CD4-positive, alpha-beta T cell treated with Interleukin-2 at 100 ng/mL for 4 hours (primary cell): ENCODE measurements around the gene PLXNB3.
"Not testable (repeated sequence)": the region's sequence is repeated elsewhere in the genome, so short reads cannot be mapped to it uniquely, and the experiment has no call there.

Experiments
- DNase-seq: peaks from one replicate; pipeline ENCODE4 v3.0.0-alpha.2; 2020; ENCODE audit warnings: low spot score

Gene PLXNB3

DNA sequence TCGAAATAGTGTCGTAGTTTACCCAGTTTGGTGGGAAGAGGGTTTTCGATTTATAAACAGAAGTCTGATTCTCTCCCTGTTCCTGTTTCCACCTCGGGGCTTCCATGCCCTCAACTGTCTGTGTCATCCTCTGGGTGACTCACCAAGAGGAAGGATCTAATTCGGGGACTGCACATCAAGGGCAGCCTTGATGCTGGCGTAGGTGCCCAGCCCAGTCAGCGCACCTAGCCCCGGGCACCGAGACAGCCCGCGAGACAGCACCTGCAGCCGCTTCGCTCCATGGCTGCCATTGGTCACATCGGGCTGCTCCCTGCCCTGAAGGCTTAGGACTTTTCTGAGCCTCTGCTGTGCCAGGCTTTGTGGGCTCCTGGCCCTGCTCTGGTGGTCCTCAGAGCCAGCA is 31.6 kb upstream of the PLXNB3 start:
- no peak for DNase-seq

DNA sequence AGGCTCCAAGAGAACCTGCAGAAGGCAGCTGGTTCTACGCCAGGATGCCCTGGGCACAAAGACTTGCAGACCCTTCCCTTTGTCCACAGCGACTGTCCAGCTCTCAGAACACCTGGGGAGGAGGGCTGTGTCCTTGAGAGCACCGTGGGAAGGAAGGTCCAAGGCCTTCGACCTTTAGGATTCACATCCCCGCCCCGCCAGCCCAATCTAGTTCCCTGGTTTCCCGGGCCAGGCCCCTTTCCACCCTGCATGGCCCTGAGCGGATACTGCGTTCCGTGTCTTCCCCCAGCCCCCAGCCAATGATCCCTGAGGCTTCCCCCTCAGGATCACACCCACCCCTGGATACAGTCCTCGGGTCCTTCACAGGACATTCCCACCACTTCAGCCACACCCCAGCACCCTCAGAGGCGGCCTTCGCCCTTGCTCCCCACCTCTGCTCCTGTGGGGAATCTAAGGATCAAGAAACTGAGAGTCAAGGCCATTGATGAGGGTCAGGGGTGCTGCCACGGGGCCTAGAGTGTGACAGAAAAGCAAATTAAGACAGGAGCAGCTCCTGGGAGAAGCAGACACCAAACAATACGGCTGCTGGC is 30.3 kb upstream of the PLXNB3 start:
- DNase-seq = no peak

DNA sequence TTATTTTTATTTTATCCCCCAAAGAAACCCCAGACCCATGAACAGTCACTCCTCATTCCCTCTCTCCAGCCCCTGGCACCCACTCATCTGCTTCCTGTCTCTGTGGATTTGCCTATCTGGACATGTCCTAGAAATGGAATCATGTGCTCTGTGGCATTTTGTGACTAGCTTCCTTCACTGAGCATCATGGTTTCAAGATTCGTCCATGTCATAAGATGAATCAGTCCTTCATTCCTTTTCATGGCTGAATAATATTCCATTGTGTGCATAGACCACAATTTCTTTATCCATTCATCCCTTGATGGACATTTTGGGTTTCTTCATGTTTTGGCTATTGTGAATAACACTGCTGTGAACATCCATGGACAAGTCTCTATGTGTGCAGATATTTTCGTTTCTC is 29.2 kb upstream of the PLXNB3 start:
- no peak for DNase-seq

DNA sequence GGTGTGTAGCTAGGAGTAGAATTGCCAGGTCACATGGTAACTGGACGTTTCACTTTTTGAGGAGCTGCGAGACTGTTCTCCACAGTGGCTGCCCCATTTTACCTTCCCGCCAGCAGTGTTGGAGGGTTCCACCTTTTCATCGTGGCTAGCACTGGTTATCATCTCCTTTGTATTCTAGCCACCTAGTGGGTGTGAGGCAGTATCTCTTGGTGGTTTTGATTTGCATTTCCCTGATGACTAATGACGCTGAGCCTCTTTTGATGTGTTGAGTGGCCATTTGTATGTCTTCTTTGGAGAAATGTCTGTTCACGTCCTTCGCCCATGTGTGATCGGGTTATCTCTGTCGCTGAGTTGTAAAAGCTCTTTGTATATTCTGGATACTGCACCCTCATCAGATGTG is 28.8 kb upstream of the PLXNB3 start:
- peak; percentile 47 for DNase-seq

DNA sequence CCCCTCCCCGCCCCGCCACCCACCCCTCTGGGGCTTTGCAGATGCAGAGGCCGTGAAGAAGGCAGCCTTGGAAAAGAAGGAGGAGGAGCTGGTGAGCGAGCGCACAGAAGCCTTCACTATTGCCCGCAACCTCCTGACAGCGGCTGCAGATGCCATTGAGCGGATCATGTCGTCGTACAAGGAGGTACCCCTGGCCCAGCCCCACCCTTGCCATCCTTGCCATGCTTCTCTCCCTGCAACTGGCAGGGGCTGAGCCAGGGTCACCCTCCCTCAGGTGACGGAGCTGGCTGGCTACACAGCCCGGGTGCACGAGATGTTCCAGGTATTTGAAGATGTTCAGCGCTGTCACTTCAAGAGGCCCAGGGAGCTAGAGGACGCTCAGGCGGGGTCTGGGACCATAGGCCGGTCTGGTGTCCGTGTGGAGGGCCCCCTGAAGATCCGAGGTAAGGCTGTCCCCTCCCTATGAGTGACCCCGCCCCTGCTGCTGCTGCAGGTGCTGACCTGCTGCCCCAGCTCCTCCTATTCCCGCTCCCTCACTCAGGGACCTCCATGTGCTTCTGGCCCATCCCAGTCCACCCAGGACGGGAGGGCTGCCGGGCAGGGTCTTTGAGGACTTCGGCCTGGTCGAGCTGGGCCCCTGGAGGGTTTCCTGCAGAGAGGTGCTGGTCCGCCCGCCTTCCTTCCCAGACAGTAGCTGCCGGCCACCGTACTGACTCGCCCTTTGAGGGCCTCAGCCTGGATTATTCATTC is 27.8 kb upstream of the PLXNB3 start:
- DNase-seq = no peak

DNA sequence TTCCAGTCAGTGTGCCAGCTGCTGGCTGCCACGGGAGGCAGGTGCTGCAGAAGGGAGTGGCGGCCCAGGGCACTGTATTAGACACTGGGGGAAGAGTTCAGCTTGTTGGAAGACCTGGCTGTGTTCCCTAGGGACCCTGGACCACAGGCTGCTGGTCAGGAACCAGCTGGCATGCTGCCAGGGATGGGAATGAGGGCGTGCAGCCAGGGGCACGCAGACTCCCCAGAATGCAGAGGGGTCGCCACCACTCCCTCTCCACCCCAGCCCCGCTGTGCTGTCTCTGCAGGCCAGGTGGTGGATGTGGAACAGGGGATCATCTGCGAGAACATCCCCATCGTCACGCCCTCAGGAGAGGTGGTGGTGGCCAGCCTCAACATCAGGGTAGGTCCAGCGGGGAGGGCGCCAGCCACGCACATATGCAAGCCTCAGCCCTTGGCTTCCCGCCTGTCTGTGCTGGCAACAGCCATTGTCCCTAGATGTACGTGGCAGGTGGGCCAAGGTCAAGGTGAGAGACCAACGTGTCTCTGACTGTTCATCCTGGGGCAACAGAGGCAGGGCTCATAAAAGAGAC is 27.1 kb upstream of the PLXNB3 start:
- DNase-seq = no peak

DNA sequence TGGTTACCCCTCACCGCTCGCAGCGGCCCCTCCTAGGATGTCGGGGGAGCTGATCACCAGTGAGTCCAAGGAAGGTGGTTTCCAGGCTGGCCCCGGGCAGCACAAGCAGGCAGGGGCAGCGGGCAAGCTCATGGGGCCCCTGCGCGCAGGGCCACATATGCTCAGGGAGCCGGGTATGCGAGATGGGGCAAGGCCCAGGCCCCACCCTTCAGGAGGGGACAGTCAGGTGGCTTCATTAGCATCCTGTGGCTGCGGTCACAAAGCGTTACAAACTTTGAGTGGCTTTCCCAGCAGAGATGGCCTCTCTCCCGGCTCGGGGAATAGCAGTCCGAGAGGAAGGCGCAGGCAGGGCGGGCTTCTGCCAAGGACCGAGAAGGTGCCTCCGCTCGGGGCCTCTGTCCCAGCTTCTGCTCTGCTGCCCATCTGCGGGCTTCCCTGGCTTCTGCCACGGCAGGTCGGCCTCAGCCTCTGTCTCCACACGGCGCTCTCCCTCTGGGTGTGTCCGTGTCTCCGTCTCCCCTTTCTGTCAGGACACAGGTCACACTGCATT is 25.9 kb upstream of the PLXNB3 start:
- DNase-seq = no peak

DNA sequence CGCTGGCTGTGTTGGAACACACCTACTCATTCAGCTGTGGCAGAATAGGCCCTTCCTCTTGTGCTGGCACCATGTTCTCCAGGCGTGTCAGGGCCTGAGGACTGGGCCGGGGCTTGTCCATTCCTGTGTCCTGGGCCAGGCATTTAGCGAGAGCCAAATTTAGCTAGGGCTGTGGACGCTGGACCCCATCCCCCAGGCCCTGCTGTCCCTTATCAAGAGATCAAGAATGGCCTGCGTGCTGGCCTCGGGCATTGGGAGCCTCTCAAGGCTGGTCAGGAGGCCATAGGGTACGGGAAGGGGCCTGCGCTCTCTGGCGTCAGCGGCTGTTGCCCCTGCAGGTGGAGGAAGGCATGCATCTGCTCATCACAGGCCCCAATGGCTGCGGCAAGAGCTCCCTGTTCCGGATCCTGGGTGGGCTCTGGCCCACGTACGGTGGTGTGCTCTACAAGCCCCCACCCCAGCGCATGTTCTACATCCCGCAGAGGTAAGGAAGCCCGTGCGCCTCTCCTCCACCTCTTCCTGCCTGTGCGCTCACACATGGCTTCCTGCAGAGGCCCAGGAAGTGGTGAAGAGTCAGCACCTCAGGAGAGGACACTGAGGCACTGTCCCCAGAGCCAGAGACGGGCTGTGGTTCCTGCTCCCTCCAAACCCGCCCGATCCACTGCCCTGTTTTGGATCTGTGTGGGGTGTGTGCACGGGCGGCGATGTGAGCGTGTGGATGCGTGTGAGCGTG is 24.1 kb upstream of the PLXNB3 start:
- no peak for DNase-seq

DNA sequence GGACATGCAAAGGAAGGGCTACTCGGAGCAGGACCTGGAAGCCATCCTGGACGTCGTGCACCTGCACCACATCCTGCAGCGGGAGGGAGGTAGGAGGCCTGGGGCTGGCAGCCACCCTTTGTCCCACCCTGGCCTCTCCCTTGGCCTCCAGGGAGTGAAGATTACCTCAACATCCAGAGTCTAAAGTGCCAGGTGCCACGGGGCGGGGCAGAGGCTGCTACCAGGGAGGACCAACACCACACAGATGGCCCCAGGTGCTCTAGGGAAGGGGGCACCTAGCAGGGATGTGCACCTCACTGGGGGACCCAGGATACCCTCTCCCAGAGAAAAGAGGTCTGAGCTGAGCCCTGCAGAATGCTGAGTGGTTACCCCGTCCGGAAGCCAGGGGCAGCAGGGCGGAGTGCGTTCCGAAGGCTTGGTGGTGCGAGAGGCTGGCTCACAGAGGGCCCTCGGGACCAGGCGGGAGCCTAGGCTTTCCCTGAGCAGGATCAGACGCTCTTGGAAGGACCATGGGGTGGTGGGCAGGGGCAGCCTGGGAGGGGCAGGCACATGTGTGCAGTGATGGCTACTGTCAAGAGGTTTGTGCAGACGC is 23.3 kb upstream of the PLXNB3 start:
- no peak for DNase-seq

DNA sequence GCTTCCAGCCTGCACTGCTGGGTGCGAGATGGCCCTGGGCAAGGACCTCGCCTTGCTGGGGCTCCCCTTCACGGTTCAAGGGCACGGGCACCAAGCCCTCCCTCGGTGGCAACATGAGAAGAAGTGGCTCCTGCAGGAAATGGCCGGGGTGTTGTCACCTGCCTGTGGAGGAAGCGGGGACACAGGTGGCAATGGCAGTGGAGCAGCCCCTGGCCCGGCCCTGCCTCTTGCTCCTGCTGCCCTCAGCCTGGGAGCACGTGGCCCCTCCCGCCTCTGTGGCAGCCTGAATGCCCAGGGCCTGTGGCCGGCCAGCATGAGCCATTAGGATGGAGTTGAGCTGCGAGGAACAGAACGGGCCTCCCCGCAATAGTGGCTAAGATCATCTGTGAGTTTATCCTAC is 22.6 kb upstream of the PLXNB3 start:
- no peak for DNase-seq

DNA sequence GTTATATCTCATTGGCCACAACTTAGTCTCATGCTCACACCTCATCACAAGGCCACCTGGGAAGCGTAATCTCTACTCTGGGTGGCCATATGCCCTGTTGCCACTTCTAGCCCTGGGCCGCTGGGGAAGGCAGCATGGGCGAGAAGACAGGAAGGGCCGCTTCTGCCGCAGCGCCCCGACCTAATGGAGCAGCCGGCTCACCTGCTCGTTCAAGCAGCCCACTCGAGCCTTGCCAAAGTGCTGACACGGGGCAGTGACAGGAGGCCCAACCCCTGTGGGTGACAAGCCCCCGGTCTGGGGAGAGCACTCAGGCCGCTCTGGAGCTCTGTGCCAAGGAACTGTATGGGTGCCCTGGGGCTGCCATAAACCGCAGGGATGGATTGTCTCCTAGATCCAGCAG is 21.9 kb upstream of the PLXNB3 start:
- not testable (repeated sequence) for DNase-seq

DNA sequence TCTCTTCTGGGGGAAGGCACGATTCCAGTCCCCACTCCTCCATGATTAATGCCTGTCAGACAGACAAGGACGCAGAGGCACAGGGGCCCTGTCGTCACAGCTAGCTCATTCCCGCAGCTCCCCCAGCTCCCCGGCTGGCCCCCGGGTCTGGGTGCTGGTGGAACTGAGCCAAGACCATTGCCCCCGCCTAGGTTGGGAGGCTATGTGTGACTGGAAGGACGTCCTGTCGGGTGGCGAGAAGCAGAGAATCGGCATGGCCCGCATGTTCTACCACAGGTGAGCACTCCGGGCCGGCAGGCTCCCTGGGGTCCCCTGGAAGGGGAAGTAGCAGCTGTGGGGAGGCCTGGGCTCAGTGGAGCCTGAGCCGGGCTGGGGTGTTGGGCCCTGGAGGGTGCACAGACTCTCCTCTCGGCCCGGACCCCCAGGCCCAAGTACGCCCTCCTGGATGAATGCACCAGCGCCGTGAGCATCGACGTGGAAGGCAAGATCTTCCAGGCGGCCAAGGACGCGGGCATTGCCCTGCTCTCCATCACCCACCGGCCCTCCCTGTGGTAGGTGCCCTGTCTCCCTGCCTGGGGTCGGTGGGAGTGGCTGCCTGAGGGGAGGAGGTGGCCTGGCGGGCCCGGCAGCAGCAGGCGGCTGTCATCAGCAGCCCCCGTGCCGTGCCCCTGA is 21.1 kb upstream of the PLXNB3 start:
- not testable (repeated sequence) for DNase-seq

DNA sequence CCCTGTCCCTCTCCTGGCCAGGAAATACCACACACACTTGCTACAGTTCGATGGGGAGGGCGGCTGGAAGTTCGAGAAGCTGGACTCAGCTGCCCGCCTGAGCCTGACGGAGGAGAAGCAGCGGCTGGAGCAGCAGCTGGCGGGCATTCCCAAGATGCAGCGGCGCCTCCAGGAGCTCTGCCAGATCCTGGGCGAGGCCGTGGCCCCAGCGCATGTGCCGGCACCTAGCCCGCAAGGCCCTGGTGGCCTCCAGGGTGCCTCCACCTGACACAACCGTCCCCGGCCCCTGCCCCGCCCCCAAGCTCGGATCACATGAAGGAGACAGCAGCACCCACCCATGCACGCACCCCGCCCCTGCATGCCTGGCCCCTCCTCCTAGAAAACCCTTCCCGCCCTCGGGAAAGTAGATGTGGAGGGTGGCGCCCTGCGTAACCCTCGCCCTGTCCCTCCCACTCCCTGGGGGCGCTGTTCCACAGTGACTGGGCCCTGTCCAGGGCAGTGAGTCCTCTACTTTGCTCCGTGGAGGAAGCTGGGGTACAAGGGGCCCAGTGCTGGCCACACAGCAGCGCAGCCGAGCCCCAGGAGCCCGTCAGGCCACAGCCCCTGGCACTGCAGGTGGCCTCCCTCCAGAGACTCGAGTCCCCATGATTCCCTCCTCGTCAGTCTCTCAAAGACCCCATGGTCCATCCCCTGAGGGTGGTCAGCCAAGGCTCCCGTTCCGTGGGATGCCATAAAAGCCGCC is 20.4 kb upstream of the PLXNB3 start:
- DNase-seq = not testable (repeated sequence)

DNA sequence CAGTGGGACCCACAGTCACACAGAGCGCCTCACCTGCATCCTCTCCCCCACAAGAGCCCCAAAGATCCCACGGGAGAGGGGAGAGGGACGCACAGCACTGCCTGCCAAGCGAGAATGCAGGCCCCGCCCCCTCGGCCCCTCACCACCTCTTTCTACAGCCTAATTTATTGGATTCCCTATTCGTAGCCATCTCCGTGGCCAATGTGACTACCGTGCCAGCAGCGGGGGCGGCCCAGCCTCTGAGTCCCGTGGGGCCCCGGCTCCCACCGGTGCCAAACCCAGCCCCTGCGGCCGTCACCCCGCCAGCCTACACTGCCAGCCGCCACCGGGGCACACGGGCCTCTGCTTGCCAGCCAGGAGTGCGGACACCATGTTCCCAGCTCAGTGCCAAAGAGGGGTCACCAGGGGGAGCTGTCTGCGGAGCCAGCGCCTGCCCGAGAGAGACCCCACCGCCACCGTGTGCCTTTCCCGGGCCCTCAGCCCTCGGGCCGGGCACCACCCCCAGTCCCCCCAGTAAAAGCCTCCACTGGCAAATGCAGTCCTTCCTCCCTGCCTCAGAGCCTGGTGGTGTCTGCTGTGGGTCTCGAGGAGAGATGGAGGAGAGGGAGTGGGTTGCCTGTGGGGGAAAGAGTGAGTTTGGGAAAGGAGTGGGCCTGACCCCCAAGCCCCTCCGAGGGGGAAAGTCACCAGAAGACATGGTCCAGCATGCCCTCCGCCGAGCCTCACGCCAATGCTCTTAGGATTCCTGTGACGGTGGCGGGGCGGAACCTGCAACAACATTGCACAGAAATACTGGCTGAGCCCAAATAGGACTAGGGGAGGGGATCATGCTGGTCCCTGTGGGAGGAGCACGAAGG is 19.6 kb upstream of the PLXNB3 start:
- DNase-seq = no peak

DNA sequence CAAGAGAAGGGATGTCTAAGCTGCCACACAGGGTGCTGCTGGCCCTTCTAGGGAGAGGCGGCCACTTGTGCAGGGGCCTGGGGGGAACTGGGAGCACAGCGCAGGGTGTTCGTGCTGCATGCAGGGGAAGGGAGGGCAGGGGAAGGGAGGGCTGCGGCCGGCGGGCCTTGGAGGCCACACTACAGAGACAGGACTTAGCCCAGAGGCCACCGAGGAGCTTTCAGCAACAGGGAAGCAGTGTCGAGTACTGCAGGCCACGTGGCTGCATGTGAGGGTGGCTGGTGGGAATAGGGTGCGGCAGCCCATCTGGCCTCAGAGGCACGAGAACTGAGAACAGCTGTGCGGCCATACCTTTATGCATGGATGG is 19.0 kb upstream of the PLXNB3 start:
- not testable (repeated sequence) for DNase-seq

DNA sequence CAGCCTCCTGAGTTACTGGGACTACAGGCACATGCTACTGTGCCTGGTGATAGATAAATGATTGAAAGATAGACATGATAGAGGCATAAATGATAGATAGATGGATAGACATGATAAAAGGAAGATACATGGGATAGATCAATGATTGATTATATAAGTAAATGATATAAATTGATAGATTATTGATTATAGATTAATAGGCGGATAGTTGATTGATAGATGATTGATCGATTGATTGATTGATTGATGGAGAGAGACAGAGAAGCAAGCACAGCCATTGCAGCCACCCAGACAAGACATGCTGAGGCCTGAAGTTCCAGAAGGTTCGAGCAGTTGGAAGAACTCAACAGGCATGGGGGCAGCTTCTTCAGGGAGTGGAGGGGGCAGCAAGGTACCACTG is 17.7 kb upstream of the PLXNB3 start:
- no peak for DNase-seq

DNA sequence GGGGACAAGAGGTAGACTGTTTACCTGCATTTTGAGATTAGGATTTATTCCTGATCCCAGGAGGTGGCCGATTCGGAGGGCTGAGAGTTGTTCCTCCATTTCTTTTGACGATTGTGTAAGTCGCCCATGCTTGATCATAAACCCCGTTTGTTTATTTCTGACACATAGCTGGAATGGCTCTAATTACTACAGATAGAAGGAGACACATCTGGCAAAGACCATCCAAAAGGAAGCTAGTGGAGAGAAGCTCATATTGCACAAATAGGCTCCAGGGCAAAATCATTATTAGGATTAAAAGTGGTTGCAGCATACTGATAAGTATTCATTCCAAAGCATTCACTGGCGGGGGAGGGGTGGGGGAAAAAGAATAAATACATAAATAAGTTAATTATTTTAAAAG is 17.1 kb upstream of the PLXNB3 start:
- DNase-seq = not testable (repeated sequence)

DNA sequence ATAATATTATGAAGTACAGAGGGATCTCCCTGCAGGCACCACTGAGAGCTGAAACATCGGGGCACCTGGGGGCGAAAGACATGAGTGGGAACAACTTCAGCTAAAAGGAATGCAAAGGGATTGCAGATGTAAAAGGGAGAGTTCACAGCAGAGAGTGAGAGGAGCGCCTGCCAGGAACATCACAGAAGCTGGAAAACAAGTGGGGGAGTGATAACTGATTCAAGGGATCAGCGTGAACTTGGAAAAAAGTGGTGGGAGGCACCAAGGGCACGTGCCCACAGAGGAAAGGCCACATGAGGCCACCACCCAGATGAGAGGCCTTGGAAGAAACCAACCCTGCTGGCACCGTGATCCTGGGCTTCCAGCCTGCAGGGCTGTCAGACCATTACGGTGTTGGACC is 15.0 kb upstream of the PLXNB3 start:
- not testable (repeated sequence) for DNase-seq

DNA sequence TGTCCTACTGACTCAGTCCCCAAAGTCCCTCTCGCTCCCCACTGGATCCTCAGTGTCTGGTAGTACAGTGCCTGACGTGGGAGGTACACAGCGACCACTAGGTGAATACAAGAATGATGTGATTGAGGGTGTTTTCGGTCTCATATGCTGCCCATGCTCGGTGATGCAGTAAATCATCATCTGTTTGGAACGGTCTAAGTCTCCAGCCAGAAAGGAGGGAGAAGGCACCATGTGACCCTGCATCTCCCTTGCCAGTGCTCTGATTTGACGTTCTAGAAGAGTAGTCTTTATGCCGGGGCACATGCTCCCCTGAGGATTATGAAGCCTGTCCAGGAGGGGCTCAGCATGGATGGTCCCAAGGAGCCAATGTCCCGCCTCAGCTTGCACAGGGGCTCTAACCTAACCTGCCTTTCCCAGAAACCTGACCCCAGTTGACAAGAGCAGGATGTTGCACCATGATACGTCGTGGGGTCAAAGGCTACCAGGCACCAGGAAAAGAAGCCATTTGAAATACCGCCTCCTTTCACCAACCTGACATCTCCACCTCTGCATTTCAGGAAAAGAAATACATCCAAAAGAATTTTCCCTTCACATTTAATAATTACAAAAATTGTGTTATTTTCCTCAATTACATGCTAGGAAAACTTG is 13.8 kb upstream of the PLXNB3 start:
- DNase-seq = no peak

DNA sequence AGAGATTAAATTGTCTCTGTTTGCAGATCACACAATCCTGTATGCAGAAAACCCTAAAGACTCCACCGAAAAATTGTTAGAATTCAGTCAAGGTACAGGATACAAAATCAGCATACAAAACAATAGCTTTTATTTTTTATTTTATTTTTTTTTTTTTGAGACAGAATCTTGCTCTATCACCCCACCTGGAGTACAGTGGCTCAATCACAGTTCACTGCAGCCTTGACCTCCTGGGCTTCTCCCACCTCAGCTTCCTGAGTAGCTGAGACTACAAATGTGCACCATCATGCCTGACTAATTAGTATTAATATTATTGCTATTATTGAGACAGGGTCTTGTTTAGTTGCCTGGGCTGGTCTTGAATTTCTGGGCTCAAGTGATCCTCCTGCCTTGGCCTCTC is 8.9 kb upstream of the PLXNB3 start:
- DNase-seq = no peak
